Calu3 (cell line): ENCODE results near the gene TRIM60. TPM values are rescaled to one million over a fixed set of nuclear protein-coding genes. Genes with fewer than 3 reads are reported as not detected.
"Not testable (repeated sequence)": the region's sequence is repeated elsewhere in the genome, so short reads cannot be mapped to it uniquely, and the experiment has no call there.

Experiments
- BruUV-seq: library from RNA; stranded (reverse); fragments of 400-500 nt; replicated peaks from 2 replicates; lab custom pipeline; 2021; lab: Mats Ljungman, UMichigan
- CTCF ChIA-PET: fragments of 300-600 bp; sonication (Branson Sonifier 250); formaldehyde crosslinking; loops from one replicate; lab custom pipeline; 2022; ENCODE audit warnings: antibody characterized with exemption; lab: Charles Lee
- DNase-seq: peaks from one replicate; pipeline ENCODE4 v3.0.0; 2022
- H3K27ac Mint-ChIP-seq: one replicate; pipeline ENCODE4 v1.8.0; 2022; ENCODE audit warnings: mixed read lengths; ENCODE audit not compliant: unreplicated experiment
- H3K27me3 Mint-ChIP-seq: one replicate; pipeline ENCODE4 v1.8.0; 2022; ENCODE audit warnings: mixed read lengths; ENCODE audit not compliant: unreplicated experiment
- H3K36me3 Mint-ChIP-seq: one replicate; pipeline ENCODE4 v1.8.0; 2022; ENCODE audit warnings: mild to moderate bottlenecking, moderate library complexity, mixed read lengths; ENCODE audit not compliant: insufficient read depth, unreplicated experiment
- H3K4me1 Mint-ChIP-seq: one replicate; pipeline ENCODE4 v1.8.0; 2022; ENCODE audit warnings: mild to moderate bottlenecking, low read depth, mixed read lengths; ENCODE audit not compliant: unreplicated experiment
- H3K4me3 Mint-ChIP-seq: one replicate; pipeline ENCODE4 v1.8.0; 2022; ENCODE audit warnings: mild to moderate bottlenecking, low read depth, moderate library complexity, mixed read lengths; ENCODE audit not compliant: unreplicated experiment
- H3K9me3 Mint-ChIP-seq: one replicate; pipeline ENCODE4 v1.8.0; 2022; ENCODE audit warnings: low read depth, mixed read lengths; ENCODE audit not compliant: unreplicated experiment
- CTCF ChIP-seq: fragments of 200-600 bp; IDR thresholded peaks from one replicate; pipeline ENCODE4 v1.8.0; 2022; ENCODE audit warnings: antibody characterized with exemption; ENCODE audit not compliant: unreplicated experiment
- intact Hi-C: fragments of 100-400 bp; cut with micrococcal nuclease; formaldehyde crosslinking; loops from one replicate; pipeline ENCODE4 v1.10.0; 2022; ENCODE audit not compliant: unreplicated experiment
- total RNA-seq: library from RNA; stranded (reverse); gene quantifications from 2 replicates; pipeline ENCODE4 v1.2.3, GENCODE V29; 2022

TRIM60 gene
- total RNA-seq, 1 experiment from 2014 or later, result not detected

DNA sequence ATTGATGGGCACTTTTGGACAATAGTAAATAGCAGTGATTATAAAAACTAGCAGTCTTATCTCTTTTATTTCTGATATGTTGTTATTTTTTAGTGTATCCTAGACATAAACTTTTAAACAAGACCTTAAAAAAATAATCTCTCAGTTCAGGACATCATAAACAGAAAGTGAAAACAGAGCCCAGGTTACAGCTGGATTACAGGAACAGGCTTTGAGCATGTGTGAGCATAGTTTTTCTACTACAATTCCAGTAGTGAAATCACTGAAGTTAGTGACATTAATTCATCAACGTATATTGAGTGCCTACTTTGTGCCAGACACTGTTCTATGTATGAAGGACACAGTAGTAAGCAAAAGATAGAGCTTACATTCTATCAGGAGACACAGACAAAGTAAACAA is 38.8 kb downstream of the TRIM60 start:
- no peak for DNase-seq
- Mint-ChIP-seq H3K4me1 (no peaks in the 10 kb centered on the region), H3K36me3 (peaks cover 6% of the 10 kb centered on the region), H3K9me3 (no peaks in the 10 kb centered on the region), H3K27ac (no peak overlapping the region), H3K4me3 (no peak overlapping the region), H3K27me3 (no peaks in the 10 kb centered on the region)
- TF ChIP-seq CTCF, result no peak
- intact Hi-C loops, result no loop called here
- CTCF ChIA-PET, result no interaction called here
- no TSS peak for BruUV-seq

DNA sequence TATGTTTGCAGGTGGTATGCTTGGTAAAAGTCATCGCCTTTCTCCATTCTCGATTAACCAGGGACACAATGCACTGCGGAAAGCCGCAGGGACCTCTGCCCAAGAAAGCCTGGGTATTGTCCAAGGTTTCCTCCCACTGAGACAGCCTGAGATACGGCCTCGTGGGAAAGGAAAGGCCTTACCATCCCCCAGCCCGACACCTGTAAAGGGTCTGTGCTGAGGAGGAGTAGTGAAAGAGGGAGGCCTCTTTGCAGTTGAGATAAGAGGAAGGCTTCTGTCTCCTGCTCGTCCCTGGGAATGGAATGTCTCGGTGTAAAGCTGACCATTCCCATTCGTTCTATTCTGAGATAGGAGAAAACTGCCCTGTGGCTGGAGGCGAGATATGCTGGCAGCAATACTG is 41.5 kb downstream of the TRIM60 start:
- DNase-seq, CTCF ChIA-PET, H3K27ac Mint-ChIP-seq, H3K4me3 Mint-ChIP-seq, H3K27me3 Mint-ChIP-seq, H3K36me3 Mint-ChIP-seq, BruUV-seq, H3K4me1 Mint-ChIP-seq, H3K9me3 Mint-ChIP-seq, intact Hi-C loops: not testable (repeated sequence)

DNA sequence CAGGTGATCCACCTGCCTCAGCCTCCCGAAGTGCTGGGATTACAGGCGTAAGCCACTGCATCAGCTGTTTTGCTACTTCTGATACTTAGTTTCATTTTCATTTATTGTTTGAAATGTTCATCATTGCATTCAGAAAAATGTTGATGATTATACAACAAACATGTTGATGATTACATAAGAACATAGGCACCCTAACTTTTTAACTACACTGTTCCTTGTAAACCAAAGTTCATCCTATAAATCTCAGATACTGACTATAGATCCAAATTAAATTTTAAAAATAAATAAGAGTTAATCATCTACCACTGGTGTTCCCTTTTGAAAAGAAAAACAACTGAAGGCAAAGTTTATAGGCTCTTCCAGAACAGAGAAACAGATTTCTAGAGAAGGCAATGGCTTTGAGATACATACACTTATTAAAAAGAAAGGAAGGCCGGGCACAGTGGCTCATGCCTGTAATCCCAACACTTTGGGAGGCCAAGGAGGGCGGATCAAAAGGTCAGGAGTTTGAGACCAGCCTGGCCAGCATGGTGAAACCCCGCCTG is 45.3 kb downstream of the TRIM60 start:
- no TSS peak for BruUV-seq
- H3K36me3 Mint-ChIP-seq, result peaks cover 6% of the 10 kb centered on the region
- CTCF ChIA-PET, result no interaction called here
- no peak overlapping the region for H3K4me3 Mint-ChIP-seq
- H3K9me3 Mint-ChIP-seq, result no peaks in the 10 kb centered on the region
- H3K4me1 Mint-ChIP-seq, result no peaks in the 10 kb centered on the region
- intact Hi-C loops, result no loop called here
- no peaks in the 10 kb centered on the region for H3K27me3 Mint-ChIP-seq
- no peak for DNase-seq
- TF ChIP-seq CTCF, result no peak
- no peak overlapping the region for H3K27ac Mint-ChIP-seq

DNA sequence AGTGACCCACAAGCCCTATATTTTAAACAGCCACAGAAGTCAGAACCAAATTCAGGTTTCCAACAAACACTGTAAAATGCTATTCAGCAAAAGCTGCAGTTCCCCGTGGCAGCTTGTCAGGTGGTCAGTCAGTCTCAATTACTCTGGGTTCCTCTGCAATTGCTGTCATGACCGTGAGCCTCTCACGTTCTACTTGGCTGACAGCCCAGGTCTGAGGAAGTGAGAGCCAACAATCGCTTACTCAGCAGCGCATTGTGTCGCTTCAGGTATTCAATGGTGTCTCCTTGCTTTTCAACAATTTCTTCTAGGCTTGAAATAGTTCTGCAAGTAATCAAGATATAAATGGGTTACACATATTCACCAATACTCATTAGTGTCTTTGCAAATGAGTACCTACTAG is 47.7 kb downstream of the TRIM60 start:
- Mint-ChIP-seq H3K4me3 (no peak overlapping the region), H3K27me3 (no peaks in the 10 kb centered on the region), H3K9me3 (no peaks in the 10 kb centered on the region), H3K4me1 (no peaks in the 10 kb centered on the region), H3K36me3 (no peaks in the 10 kb centered on the region), H3K27ac (no peak overlapping the region)
- intact Hi-C loops, result no loop called here
- CTCF ChIA-PET, result no interaction called here
- no peak for DNase-seq
- no TSS peak for BruUV-seq
- TF ChIP-seq CTCF, result no peak

DNA sequence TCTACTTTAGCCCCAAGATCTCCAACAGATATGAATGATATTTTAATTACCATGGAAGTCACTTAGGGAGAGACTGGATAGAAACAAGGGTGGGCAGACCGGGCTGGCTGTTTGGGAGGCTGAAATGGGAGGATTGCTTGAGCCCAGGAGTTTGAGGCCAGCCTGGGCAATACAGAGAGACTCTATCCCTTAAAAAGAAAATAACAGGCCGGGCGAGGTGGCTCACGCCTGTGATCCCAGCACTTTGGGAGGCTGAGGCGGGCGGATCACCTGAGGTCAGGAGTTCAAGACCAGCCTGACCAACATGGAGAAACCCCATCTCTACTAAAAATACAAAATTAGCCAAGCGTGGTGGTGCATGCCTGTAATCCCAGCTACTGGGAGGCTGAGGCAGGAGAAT is 53.0 kb downstream of the TRIM60 start:
- H3K9me3 Mint-ChIP-seq, BruUV-seq, intact Hi-C loops, H3K4me1 Mint-ChIP-seq, H3K27me3 Mint-ChIP-seq, CTCF ChIA-PET, H3K27ac Mint-ChIP-seq, H3K4me3 Mint-ChIP-seq, DNase-seq, H3K36me3 Mint-ChIP-seq: not testable (repeated sequence)
